NCI-H460 (cell line): ENCODE results near the gene NYAP2. TPM values are rescaled to one million over a fixed set of nuclear protein-coding genes. Genes with fewer than 3 reads are reported as not detected.
A peak's percentile ranks its signal among the peaks of the same experiment; 100 is the strongest.

Source experiments
- DNase-seq: peaks from one replicate; pipeline ENCODE4 v3.0.0-alpha.2; 2016; ENCODE audit warnings: low read depth; ENCODE audit errors: extremely low read depth
- polyA plus RNA-seq: library from polyadenylated mRNA; depleted of rRNA; stranded (reverse); fragments of >200 nt; gene quantifications from 2 replicates; pipeline ENCODE4 v1.2.3, GENCODE V29; 2014; cell fraction: nucleus; rRNA removed
- total RNA-seq: library from RNA; depleted of rRNA; stranded (reverse); fragments of >200 nt; shearing (Covaris generic); gene quantifications from 2 replicates; pipeline ENCODE4 v1.2.3, GENCODE V29; 2014; rRNA removed

The NYAP2 gene
- total RNA-seq, result not detected in 2 replicates
- polyA plus RNA-seq, result not detected in 2 replicates

DNA sequence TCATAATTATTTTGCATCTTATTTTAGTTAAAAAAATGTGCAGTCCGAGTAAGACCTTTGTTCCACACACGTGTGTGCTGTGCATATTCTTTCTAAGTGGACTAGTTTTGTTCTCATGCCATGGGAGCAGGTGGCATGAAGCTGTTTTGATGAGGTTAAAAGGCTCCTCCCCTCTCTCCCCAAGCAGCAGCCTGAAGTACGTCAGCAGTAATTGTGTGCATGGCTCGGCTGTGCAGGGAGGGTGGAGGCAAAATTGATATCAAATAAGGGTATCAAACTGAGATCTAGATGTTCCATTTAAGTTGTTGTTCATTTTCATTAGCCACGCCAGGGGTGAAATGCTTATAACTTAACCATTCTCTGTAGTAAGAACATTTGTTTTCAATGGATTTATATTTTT lies at the start of gene NYAP2:
TSS of gene NYAP2 (plus strand) at position 207 of the 400 bp plus-strand sequence. CDS start 9,171 bp downstream, outside the sequence.
- no peak for DNase-seq

DNA sequence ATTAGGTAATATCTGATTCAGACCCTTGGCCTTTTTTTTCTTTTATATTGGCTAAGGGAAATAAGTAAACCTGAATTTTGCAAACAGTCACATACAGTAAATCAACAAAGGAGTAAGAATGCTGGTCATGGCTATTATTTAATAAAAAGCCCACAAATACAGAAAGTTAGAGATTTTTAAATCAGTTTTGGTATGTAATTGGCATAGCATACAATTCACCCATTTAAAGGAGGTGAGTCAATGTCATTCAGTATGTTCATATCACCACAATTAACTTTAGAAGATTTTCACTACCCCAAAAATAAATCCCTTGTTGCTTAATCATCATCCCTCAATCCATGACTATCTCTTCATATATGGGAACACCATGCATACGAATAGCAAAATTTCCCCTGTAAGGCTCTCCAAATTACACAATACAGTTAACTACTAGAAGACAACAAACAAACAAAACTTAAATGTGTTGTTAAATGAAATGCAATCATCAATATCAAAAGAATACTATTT lies 45.9 kb upstream of the NYAP2 start:
- no peak for DNase-seq

DNA sequence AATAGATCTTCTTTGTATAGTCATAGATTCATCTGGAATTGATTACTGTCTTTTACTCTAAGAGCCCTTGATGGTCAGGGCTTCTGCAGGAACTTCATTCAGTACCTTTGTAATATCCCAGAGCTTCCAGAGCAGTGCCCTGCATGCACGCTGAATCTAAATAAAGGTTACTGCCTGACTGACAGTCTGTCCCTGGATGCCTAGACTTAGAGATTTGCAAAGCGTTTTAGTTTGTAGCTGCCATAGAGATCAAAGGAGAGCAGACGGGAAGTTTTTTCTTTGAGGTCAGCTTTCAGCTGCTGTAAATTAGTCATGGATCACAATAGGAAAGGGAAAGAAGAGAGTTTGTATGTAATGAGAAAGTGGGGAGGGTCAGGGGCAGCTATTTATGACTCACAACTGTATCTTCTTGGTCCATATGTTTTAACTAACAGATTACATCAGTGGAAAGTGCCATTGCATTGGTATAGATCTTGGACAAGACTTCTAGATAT lies 45.2 kb upstream of the NYAP2 start:
- DNase-seq, result no peak

DNA sequence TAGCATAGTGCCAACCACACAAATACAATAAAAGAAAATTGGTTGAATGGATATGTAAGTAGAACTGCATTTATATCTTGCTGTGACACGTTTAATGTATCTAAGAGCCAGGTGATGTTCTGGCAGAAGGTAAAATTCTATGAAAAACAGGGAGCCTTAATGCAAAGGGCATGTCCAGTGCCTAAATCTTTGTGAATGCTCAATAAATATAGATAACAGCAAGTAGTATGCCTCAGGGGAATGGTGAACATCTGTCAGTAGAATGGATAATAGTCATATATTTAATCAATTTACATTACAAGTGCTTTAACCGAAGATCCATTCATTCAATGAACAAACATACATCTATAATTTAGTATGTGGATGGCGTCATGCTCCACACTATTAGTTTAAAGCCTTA lies 43.7 kb upstream of the NYAP2 start:
- DNase-seq, result no peak

DNA sequence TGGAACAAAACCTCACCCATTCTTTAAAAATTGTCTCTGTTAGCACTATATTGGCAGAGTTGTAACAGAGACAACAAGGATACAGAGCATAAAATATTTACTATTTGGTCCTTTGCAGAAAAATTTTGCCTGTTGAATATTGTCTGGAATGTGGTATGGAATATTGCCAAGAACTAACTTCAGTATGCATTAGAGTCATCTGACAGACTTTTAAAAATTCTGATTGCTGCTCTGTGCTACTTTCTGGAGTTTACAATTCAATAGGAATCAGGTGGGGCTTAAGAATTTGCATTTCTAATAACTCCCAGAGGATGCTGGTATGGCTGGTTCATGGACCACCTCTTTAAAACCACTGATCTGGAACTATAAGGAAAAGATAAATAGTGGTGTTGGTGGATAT lies 32.8 kb upstream of the NYAP2 start:
- DNase-seq, result no peak

DNA sequence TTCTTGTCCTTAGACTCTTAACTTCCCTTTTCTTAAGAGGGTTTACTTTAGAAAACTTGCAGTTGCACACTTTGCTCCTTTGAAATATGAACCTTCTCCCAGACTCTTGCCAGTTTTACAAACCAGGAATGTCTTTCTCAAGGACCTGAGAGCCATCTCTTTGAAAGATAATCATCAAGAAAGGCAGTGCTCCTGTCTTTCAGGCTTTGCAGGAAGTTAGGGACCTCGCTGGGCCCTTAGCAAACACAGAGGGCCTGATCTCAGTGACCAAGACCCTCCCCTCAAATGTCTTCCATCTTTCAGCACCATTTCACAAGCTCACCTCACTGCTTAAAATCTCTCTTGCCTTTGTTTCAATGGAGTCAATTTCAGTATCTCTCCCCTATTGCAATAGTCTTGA lies 32.0 kb upstream of the NYAP2 start:
- DNase-seq, result no peak

DNA sequence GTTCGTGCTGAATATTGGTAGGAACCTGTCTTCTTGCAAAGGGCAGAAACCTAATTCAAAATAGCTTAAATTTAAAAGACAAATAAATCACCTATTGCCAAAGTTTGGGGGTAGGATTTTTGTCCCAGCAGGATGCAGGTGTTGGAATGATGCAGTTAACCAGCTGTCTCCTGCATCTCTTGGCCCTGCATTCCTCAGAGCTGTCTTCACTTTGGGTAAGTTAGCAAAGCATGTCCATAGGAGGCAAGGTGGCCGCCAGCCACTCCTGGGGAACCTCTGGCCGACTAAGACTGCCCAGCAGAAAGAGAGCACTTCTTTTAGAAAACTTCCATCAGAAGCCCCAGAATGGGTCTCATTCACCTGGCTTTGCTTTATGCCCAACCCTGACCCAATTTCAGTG lies 20.5 kb upstream of the NYAP2 start:
- no peak for DNase-seq

DNA sequence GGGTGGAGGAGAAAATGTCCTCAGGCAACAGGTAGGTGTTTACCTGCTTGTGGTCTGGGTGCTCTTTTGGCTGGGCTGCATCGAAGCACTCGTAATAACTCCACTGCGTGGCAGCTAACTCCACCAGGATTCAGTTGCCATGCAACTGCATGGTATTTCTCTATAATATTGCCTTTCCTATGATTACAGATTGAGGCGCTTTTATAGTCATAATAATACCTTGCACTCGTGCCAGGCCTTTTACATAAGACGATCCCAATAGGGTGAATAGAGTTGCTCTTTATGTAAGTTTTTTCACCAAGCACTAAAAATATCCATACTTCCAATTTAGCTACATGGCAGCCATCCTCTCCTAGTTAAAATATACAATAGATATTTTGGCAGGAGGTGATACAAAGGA lies 19.7 kb upstream of the NYAP2 start:
- DNase-seq, result no peak

DNA sequence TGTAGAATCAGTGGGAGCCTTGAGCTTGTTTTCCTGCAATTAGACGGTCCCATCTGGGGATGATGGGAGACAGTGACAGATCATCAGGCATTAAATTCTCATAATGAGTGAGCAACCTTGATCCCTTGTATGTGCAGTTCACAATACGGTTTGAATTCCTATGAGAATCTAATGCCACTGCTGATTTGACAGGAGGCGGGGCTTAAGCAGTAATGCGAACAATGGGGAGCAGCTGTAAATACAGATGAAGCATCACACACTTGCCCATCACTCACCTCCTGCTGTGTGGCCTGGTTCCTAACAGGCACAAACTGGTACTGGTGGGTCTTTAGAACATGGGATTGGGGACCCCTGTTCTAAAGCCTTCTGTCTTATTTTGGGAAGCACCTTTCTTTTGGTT lies 17.9 kb upstream of the NYAP2 start:
- no peak for DNase-seq

DNA sequence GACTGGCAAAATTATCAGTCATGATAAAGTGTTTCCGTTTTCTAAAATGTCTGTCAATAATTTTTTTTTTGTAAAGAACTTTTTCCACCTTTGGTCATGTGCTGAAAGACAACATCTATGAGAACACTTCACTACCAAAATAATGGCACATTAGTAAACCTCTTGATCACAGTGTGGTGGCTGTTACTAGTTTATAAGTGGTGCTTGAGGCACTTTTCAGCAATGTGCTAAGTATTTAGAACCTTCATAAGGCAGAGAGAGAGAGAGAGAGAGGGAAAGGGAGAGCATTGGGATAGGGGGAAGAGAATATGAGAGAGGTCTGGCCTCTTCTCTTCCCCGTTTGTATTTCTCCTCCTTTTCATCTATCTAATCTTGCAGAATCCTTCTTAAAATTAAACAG lies 1.1 kb upstream of the NYAP2 start:
- no peak for DNase-seq

DNA sequence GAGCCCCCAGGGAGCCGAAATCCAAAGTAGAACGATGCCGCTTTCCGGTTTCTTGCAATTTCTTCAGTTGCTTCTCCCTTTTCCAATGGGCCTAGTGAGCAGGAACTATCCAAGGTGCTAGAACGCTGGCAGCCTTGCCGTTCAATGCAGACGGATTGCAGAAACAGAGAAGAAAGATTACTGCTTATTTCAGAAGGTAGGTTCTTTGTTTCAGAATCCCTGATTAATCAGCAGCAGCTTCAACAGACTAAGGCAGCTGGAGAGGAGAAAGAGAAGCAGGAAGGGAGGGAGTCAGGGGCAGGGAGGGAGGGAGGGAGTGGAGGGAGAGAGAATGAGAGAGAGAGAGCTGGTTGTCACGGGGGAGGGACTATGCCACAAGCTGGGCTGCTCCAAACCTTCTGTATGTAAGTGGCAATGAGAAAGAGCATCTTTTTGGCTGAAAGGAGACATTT lies 576 bp downstream of the NYAP2 start:
- DNase-seq, result peak; percentile 45

DNA sequence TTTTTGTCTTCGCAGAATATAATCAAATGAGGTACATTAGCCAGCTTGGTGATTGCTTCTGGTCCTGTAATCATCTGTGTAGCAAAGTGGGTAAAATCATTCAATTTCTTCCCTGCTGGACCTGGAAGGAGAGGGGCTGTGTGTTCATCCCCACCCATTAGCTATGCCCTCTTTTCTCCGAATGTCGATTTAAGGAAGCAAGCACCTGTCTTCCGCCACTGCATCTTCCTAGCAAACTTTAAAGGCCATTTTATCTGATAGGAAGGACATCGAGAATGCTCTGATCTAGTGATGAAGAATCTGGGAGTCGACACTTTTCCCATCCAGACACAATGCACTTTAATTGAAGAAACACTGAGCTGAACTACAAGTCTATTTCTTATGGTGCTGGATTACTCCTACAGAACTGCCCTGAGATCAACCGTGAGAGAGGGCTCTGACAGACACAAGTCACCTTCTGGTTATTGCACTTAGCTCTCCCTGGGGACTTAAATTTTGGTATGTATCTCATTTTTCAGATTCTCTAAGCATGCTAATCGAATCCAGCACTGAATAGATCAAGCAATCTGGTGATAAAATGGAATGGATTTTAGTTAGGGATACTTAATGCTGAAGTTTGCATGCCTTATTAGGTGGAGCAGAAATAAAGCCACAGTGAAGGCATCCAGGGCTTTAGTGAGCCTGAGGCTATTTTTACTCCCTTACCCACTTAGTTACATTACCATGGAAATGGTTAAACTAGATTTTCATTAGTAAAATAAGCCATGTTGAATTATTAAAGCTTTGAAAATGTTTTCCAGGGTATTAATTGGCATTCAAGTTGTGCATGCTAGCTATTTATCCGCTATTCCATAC lies 1.3 kb downstream of the NYAP2 start:
- no peak for DNase-seq

DNA sequence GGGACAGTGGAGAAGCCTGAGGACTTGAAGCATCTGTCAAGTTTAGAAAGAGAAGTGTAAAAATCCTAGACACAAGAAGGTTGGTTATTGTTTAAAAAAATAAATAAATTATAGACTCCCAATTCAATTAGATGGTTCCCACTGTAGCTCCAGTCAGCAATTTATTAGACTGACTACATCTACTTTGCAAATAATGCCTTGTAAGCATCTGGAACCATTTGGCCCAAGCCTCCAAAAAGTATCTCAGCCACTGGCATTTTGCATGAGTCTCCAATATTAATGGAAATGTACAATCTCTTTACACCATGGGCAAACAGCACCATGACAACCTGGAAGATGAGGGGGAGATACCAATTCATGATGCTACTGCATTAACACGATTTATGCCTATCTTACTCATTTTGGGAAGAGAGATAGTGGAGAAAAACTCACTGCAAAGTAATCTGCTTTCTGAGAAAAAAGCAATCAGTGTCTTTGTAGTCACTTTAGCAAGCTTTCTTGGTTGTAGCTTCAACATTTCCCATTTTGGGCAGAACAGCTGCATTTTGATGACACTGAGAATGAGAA lies 2.8 kb downstream of the NYAP2 start:
- DNase-seq, result no peak

DNA sequence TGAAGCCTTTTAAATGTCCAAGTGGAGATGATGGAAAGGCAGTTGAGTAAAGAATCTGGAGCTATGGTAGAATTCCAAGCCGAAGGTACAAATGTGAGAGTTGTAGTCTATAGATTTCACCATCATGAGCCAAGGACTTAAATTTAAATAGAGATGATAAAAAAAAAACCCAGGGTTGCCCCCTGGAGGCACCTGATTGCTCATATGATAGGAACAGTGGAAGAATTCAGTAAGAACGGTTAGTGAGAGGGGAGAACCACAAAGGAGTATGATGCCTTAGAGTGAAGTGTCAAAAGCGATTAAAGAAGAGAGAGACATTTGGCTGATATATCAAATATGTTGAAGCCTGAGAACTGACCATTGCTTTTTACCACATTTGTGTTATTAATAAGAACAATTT lies 11.9 kb downstream of the NYAP2 start:
- no peak for DNase-seq

DNA sequence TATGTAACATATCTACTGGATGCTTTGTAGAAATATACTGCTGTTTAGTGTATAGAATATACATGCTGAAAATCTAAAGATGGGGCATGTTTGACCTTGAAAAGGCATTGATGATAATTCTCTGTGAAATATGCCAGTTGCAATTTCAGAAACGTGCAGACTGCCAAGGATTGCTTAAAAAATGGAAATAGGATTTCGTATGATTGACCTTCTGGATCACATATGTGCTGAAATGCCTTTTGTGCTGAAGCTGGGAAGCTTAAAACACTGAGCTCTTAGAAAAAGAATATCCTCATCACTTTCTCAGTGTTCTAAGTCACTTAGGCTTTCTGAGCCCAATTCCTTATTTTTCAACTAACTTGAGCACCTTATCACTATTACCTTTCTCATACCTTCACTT lies 14.3 kb downstream of the NYAP2 start:
- DNase-seq, result no peak

DNA sequence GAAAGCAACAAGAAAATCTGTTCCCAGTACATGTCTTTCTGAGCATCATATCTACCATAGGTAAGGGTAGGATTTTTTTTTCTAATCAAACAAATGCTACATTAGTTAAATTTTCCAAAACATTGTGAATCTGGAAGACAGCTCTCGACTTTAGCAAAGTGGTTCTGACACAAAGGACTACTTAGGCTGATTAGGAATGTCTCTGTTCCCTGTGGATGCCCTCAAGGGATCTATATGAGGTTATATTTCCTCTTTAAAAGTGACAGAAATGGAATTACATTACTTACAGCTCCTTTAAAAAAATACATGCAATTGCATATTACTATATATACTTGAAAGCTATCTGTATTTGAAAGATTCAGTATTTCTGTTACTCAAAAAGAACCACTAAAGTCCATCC lies 15.4 kb downstream of the NYAP2 start:
- DNase-seq, result no peak

DNA sequence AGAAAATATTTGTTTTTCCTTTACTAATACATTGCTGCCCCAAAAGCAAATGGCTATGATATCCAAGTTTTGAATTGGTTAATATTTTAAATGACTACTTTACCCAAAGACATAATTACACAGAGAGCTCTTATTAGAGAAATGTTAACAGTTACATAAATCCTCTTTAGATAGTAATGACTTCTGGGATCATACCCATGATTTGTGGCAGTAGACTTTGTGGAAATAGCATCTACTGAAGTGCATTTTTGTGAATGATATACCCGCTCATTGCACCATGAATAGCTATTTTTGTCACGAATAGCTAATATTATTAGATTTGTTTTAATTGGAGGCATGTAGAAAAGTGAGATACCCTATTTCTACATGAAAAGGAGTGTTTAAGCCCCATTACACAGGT lies 15.8 kb downstream of the NYAP2 start:
- DNase-seq, result no peak

DNA sequence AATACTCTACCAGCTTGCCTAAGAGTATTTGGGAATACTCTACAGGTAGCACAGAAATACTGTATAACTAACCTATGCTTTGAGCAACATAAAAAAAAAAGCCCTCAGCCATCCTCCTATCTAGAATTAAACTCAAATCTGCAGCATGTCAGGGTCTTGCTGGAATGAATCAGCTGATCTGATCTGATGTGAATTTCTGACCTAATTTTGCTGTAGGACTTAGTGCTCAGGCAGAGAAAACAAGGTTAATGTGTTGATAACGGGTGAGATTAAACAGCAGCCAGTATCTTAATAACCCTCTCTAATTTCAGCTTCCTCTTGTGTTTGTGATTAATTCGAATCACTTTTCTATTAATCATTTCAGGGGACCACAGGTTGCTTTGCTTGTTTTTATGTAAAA lies 16.3 kb downstream of the NYAP2 start:
- no peak for DNase-seq

DNA sequence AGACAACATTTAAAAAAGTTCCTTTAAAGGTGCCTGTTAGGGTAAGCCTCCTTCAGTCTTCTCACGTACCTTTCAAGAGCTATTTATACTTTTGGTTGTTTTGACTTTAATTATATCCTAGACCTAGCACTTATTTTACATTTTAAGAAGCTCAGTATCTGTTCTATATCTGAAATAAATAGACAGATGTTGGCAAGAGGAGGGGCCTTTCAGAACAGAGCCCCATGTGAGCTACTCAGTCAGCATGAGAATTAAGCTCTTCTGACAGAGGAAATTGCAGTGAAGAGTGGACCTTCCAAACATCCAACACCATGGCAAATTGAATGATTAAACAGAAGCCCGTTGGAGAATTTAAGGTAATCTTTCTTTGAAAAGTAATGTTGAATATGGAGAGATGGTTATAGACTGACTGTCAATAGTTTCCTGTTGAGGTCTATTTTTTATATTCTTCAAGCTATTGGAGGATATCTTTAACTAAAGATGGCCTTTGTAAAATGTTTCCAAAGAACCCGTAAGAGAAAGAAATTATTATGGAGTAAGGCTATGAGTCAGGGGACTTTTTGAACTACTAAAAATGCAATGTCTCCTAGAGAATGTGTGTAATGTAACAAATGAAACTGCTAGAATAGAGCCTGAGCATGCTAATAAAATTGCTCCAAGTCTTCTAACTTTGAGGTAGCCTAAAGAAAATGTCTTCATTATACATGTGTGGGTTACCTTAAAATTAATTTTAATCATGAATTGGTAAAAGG lies 17.3 kb downstream of the NYAP2 start:
- no peak for DNase-seq

DNA sequence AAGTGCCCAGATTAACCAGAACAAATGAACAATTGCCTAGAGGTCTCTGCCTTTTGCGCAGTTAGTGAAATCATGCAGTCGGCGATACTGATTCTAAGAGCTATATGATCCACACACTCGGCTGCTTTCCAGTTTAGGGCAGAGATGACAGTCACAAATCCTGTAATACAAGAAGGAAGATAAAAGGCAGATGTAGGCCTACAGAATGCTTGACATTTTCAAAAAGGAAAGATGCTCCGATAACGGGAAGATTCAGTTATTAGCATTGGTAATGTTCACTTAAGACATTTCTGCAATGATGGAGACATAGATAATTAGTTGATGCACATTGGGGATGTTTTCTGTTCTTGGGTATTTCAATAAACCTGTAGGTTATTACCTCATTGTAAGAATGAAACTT lies 19.5 kb downstream of the NYAP2 start:
- DNase-seq, result no peak

DNA sequence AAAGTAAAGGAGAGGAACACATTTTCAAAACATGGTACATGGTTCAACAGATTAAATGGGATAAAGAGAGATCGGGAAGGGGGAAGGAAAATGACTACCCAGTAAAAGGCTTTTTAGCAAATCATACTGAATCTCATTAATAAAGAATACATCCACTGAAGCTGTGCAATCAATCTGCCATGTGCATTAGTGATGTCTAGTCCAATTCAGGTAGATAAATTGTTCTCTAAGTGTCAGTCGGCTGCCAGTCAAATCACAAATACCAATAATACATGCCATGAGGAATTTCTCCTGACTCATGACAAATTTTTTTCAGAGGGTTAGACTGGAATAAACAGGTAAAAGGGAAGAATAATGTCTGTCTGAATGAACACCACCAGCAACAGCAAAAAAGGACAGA lies 22.6 kb downstream of the NYAP2 start:
- DNase-seq, result no peak
